ENCODE data around the gene PHLDA3.

DNA sequence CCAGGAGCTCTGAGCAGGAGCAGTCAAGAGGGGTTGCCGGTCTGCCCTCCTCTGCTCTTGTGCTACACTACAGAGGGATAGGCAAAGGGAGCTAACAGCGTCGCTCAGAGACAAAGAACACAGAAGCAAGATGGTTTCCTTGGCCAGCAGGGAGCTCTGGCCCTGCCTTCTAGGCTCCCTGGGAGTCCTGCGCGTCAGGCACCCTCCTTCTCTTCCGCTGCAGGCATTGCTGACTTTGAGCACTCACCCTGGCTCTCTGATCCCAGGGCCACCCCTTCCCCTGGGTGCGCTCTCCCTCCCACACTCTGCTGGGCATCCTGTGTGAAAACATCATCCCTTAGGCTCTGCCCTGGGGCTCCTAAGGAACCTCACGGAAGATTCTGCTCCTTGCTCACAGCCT is 47.9 kb downstream of the PHLDA3 start:
- TF ChIP-seq, protein P1, sequence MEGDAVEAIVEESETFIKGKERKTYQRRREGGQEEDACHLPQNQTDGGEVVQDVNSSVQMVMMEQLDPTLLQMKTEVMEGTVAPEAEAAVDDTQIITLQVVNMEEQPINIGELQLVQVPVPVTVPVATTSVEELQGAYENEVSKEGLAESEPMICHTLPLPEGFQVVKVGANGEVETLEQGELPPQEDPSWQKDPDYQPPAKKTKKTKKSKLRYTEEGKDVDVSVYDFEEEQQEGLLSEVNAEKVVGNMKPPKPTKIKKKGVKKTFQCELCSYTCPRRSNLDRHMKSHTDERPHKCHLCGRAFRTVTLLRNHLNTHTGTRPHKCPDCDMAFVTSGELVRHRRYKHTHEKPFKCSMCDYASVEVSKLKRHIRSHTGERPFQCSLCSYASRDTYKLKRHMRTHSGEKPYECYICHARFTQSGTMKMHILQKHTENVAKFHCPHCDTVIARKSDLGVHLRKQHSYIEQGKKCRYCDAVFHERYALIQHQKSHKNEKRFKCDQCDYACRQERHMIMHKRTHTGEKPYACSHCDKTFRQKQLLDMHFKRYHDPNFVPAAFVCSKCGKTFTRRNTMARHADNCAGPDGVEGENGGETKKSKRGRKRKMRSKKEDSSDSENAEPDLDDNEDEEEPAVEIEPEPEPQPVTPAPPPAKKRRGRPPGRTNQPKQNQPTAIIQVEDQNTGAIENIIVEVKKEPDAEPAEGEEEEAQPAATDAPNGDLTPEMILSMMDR (IDR thresholded peaks at IDR 0.05), result no peak
- TF ChIP-seq POLR2A (IDR thresholded peaks at IDR 0.05), result no peak
